BLaER1 treated with 17β-estradiol and CSF1 and Interleukin-3, amounts not matched to agents 10 nM and 100 nM (cell line): Measurements from ENCODE around the gene TTYH1.
"Not testable (repeated sequence)": the region's sequence is repeated elsewhere in the genome, so short reads cannot be mapped to it uniquely, and the experiment has no call there.

Experiments used
- H3K27ac ChIP-seq, 11 experiments: shearing (Covaris generic); formaldehyde crosslinking; 2 replicates each; pipeline ENCODE4 v1.8.1; 2022
- H3K27me3 ChIP-seq, 11 experiments: shearing (Covaris generic); formaldehyde crosslinking; 2 replicates each; pipeline ENCODE4 v1.8.1; 2022
- H3K36me3 ChIP-seq, 11 experiments: shearing (Covaris generic); formaldehyde crosslinking; 2 replicates each; pipeline ENCODE4 v1.8.1; 2022
- H3K4me1 ChIP-seq, 10 experiments: shearing (Covaris generic); formaldehyde crosslinking; 2 replicates each; pipeline ENCODE4 v1.8.1; 2022
- H3K4me2 ChIP-seq, 11 experiments: shearing (Covaris generic); formaldehyde crosslinking; 2 replicates each; pipeline ENCODE4 v1.8.1; 2022
- H3K4me3 ChIP-seq, 10 experiments: shearing (Covaris generic); formaldehyde crosslinking; 2 replicates each; pipeline ENCODE4 v1.8.1; 2022
- H3K9ac ChIP-seq, 11 experiments: shearing (Covaris generic); formaldehyde crosslinking; 2 replicates each; pipeline ENCODE4 v1.8.1; 2022
- H3K9me3 ChIP-seq, 11 experiments: shearing (Covaris generic); formaldehyde crosslinking; replicated peaks in 1 of 11; 2 replicates each; pipeline ENCODE4 v1.8.1; 2022
- H4K20me1 ChIP-seq, 11 experiments: shearing (Covaris generic); formaldehyde crosslinking; 2 replicates each; pipeline ENCODE4 v1.8.1; 2022
- Cebpa-rat ChIP-seq, 11 experiments: shearing (Covaris generic); IDR thresholded peaks; 2 replicates each; pipeline ENCODE4 v1.8.1; 2022

TTYH1 gene

DNA sequence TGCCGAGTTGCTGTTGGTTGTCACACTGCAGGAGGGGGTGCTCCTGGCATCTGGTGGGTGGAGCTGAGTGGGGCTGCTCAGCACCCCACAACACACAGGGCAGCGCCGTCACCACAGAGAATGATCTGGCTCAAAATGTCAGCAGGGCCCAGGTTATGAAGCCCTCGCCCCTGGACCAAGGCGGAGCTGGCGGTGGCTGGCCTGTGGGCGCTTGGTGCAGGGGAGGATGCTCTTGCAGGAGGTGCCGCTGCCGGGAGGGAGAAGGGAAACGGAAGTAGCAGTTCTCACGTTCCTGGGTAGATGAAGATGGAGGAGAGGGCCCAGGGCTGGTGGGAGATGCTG is 19.6 kb downstream of the TTYH1 start:
- no peak for TF ChIP-seq Cebpa-rat (IDR thresholded peaks at IDR 0.05)
- H3K9me3 ChIP-seq = no peaks in the 10 kb centered on the region
- peaks cover 3 to 77% (median 39%) of the 10 kb centered on the region in 11 experiments; a peak in 17 of 22 replicates for H4K20me1 ChIP-seq
- H3K27ac ChIP-seq = no peak overlapping the region
- peak overlapping the region in 9 of 11 experiments; percentile 8 to 78 (median 29); a peak in 15 of 22 replicates for H3K4me2 ChIP-seq
- H3K36me3 ChIP-seq = peaks cover 0 to 16% (median 8%) of the 10 kb centered on the region in 11 experiments; a peak in 11 of 22 replicates
- H3K4me1 ChIP-seq = peaks cover 35 to 70% (median 63%) of the 10 kb centered on the region in 10 experiments
- H3K9ac ChIP-seq = peak overlapping the region in 1 of 11 experiments; percentile 17; a peak in 2 of 22 replicates
- no peak overlapping the region for H3K4me3 ChIP-seq
- peaks cover 0 to 6% (median 0%) of the 10 kb centered on the region in 11 experiments; a peak in 3 of 22 replicates for H3K27me3 ChIP-seq

DNA sequence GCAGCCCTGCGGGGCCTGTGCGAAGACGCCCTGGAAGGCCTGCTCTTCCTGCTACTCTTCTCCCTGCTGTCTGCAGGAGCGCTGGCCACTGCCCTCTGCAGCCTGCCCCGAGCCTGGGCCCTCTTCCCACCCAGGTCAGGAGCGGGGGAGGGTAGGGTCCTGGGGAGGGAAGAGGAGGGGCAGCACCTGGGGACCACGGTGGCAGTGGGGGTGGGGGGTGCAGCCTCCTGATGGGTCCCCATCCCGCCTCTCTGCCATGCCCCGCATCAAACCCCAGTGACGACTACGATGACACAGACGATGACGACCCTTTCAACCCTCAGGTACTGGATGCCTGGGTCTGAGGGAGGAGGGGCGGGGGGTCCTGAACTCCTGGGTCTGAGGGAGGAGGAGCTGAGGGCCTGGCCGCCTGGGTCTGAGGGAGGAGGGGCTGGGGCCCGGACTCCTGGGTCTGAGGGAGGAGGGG is 20.3 kb downstream of the TTYH1 start:
- TF ChIP-seq Cebpa-rat (IDR thresholded peaks at IDR 0.05) = no peak
- Histone ChIP-seq H3K36me3 (peaks cover 0 to 21% (median 14%) of the 10 kb centered on the region in 11 experiments; a peak in 12 of 22 replicates), H3K9me3 (no peaks in the 10 kb centered on the region), H3K27me3 (no peaks in the 10 kb centered on the region), H3K4me3 (no peak overlapping the region), H3K4me2 (peak overlapping the region in 9 of 11 experiments; percentile 23 to 78 (median 40); a peak in 14 of 22 replicates), H3K4me1 (peaks cover 36 to 66% (median 58%) of the 10 kb centered on the region in 10 experiments), H3K9ac (peak overlapping the region in 3 of 11 experiments; percentile 47 to 71 (median 63); a peak in 3 of 22 replicates), H3K27ac (peak overlapping the region in 1 of 11 experiments; percentile 39; a peak in 3 of 22 replicates), H4K20me1 (peaks cover 3 to 74% (median 36%) of the 10 kb centered on the region in 11 experiments; a peak in 18 of 22 replicates)

DNA sequence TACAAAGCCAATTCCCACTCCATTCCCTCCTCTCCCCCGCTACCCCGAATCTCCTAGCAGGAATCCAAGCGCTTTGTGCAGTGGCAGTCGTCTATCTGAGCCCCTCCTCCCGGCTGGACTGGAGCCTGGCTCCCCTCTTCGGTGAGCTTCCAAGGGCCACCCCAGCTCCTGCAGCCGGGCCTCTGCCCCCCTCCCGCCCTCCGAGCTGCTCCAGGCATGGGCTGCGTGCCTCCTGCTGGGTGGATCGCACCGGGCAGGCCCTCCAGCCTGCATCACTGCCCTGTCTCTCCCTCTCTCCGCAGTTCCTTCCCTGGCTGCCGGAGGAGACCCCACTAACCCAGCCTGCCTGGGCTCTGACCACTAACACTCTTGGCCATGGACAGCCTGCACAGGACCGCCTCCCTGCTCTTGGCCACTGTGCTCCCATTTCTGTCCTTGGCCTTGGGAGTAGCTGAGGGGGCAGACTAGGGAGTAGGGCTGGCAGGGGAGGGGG is 20.8 kb downstream of the TTYH1 start:
- no peaks in the 10 kb centered on the region for H3K27me3 ChIP-seq
- peak overlapping the region in 9 of 11 experiments; percentile 24 to 78 (median 41); a peak in 17 of 22 replicates for H3K4me2 ChIP-seq
- no peaks in the 10 kb centered on the region for H3K9me3 ChIP-seq
- no peak for TF ChIP-seq Cebpa-rat (IDR thresholded peaks at IDR 0.05)
- peaks cover 3 to 79% (median 41%) of the 10 kb centered on the region in 11 experiments; a peak in 18 of 22 replicates for H4K20me1 ChIP-seq
- H3K4me1 ChIP-seq = peaks cover 33 to 61% (median 56%) of the 10 kb centered on the region in 10 experiments
- no peak overlapping the region; a peak in 1 of 20 replicates for H3K4me3 ChIP-seq
- peak overlapping the region in 8 of 11 experiments; percentile 18 to 71 (median 45); a peak in 13 of 22 replicates for H3K9ac ChIP-seq
- H3K36me3 ChIP-seq = peaks cover 0 to 25% (median 14%) of the 10 kb centered on the region in 11 experiments; a peak in 12 of 22 replicates
- peak overlapping the region in 6 of 11 experiments; percentile 4 to 62 (median 24); a peak in 7 of 22 replicates for H3K27ac ChIP-seq

- Histone ChIP-seq H3K4me3 (no peak overlapping the region; a peak in 1 of 20 replicates), H3K27me3 (no peaks in the 10 kb centered on the region), H3K36me3 (peaks cover 0 to 32% (median 14%) of the 10 kb centered on the region in 11 experiments; a peak in 13 of 22 replicates), H3K4me2 (peak overlapping the region in 9 of 11 experiments; percentile 24 to 78 (median 41); a peak in 16 of 22 replicates), H3K27ac (peak overlapping the region in 6 of 11 experiments; percentile 4 to 62 (median 24); a peak in 7 of 22 replicates), H4K20me1 (peaks cover 3 to 78% (median 39%) of the 10 kb centered on the region in 11 experiments; a peak in 18 of 22 replicates), H3K9me3 (no peaks in the 10 kb centered on the region), H3K9ac (peak overlapping the region in 9 of 11 experiments; percentile 18 to 71 (median 45); a peak in 15 of 22 replicates), H3K4me1 (peaks cover 29 to 61% (median 53%) of the 10 kb centered on the region in 10 experiments)
- no peak for TF ChIP-seq Cebpa-rat (IDR thresholded peaks at IDR 0.05)
Measured at GRCh38 chr19:54436628-54437252, 21.5 kb downstream of the TTYH1 start.

DNA sequence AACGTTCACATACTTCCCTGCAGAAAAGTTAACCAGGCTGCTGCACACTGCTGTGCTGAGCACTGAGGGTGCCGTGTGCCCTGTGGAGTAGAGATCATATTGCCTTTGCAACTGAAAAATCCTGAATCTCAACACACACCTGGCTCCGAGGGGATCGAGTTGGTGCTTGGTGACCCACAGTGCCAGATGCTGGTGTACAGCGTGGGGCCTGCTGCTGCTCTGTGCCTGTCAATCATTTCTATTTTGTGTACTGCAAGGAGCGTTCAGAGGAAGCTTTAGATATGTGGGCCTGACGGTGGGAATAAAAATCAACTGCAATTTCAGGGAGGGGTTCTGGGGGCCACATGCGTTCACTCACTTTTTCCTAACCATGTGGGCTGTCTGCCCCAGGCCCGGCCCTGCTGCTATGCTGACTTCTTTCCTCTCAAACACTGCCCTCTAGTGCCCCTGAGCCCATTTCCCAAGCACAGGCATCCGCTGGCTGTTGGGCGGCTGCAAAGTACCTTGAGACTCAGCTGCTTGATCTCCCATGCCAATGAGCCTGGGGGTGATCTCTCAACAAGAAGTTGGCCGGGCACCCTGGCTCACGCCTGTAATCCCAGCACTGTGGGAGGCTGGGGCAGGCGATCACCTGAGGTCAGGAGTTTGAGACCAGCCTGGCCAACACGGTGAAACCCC is 24.0 kb downstream of the TTYH1 start:
- H3K9me3 ChIP-seq = no peaks in the 10 kb centered on the region
- no peak overlapping the region for H3K4me3 ChIP-seq
- H3K27me3 ChIP-seq = no peaks in the 10 kb centered on the region
- peaks cover 11 to 55% (median 23%) of the 10 kb centered on the region in 11 experiments for H3K36me3 ChIP-seq
- peaks cover 29 to 60% (median 53%) of the 10 kb centered on the region in 10 experiments for H3K4me1 ChIP-seq
- peaks cover 0 to 66% (median 31%) of the 10 kb centered on the region in 11 experiments; a peak in 17 of 22 replicates for H4K20me1 ChIP-seq
- H3K27ac ChIP-seq = peak overlapping the region in 8 of 11 experiments; percentile 15 to 53 (median 26); a peak in 11 of 22 replicates
- H3K4me2 ChIP-seq = peak overlapping the region; percentile 61 to 80 (median 75)
- H3K9ac ChIP-seq = peak overlapping the region in 10 of 11 experiments; percentile 2 to 60 (median 42); a peak in 17 of 22 replicates
- no peak for TF ChIP-seq Cebpa-rat (IDR thresholded peaks at IDR 0.05)

DNA sequence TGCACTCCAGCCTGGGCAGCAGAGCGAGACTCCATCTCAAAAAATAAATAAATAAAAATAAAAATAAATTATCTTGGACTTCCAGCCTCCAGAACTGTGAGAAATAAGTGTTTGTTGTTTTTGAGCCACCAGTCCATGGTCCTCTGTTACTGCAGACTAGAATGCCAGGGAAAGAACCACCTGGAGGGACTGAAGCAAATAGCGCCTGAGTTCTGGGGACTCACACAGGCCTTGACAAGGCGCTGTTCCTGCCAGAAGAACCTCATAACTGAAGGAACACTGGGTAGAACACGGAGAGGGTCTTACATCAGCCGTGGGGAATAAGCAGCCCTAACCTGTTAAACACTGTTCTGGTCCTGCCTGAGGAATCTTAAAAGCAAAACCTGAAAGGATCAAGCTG is 25.4 kb downstream of the TTYH1 start:
- H3K4me2 ChIP-seq = no peak overlapping the region
- H3K4me3 ChIP-seq = no peak overlapping the region
- no peak overlapping the region for H3K27ac ChIP-seq
- TF ChIP-seq Cebpa-rat (IDR thresholded peaks at IDR 0.05) = no peak
- H4K20me1 ChIP-seq = peaks cover 0 to 54% (median 20%) of the 10 kb centered on the region in 11 experiments; a peak in 16 of 22 replicates
- H3K4me1 ChIP-seq = peaks cover 28 to 47% (median 42%) of the 10 kb centered on the region in 10 experiments
- H3K27me3 ChIP-seq = no peaks in the 10 kb centered on the region
- H3K9ac ChIP-seq = no peak overlapping the region
- H3K36me3 ChIP-seq = peaks cover 25 to 62% (median 31%) of the 10 kb centered on the region in 11 experiments
- H3K9me3 ChIP-seq = no peaks in the 10 kb centered on the region

GRCh38 chr19:54444737-54445136 is 29.5 kb downstream of the TTYH1 start:
- peaks cover 4 to 26% (median 9%) of the 10 kb centered on the region in 11 experiments; a peak in 20 of 22 replicates for H4K20me1 ChIP-seq
- H3K4me2 ChIP-seq = no peak overlapping the region
- H3K4me3 ChIP-seq = no peak overlapping the region
- H3K27ac ChIP-seq = no peak overlapping the region
- no peak overlapping the region; a peak in 1 of 22 replicates for H3K9ac ChIP-seq
- no peaks in the 10 kb centered on the region for H3K27me3 ChIP-seq
- H3K9me3 ChIP-seq = no peaks in the 10 kb centered on the region
- peaks cover 33 to 67% (median 37%) of the 10 kb centered on the region in 11 experiments for H3K36me3 ChIP-seq
- H3K4me1 ChIP-seq = peaks cover 14 to 28% (median 22%) of the 10 kb centered on the region in 10 experiments
- no peak for TF ChIP-seq Cebpa-rat (IDR thresholded peaks at IDR 0.05)

GRCh38 chr19:54446349-54446748 is 31.1 kb downstream of the TTYH1 start:
- not testable (repeated sequence) for H3K27me3 ChIP-seq, H3K27ac ChIP-seq, H3K9me3 ChIP-seq
- H4K20me1 ChIP-seq = peaks cover 20 to 26% (median 22%) of the 10 kb centered on the region in 11 experiments
- peaks cover 28 to 38% (median 35%) of the 10 kb centered on the region in 10 experiments for H3K4me1 ChIP-seq
- H3K9ac ChIP-seq = peak overlapping the region in 9 of 11 experiments; percentile 2 to 99 (median 96); a peak in 8 of 22 replicates
- peaks cover 31 to 62% (median 47%) of the 10 kb centered on the region in 11 experiments for H3K36me3 ChIP-seq
- peak overlapping the region in 3 of 10 experiments; percentile 4 to 94 (median 79); a peak in 2 of 20 replicates for H3K4me3 ChIP-seq
- H3K4me2 ChIP-seq = peak overlapping the region; percentile 90 to 99 (median 97); a peak in 20 of 22 replicates
